ENCODE measurements around the gene DTWD2.

GRCh38 chr5:119017994-119018393, 29.6 kb upstream of the DTWD2 start:
- TF ChIP-seq CTCF (conservative IDR thresholded peaks at IDR 0.05) (no peak), ZFX (IDR thresholded peaks at IDR 0.05) (no peak)
